ENCODE results near the gene UROC1. TPM values are rescaled to one million over a fixed set of nuclear protein-coding genes. Genes with fewer than 3 reads are reported as not detected.

The UROC1 gene
- total RNA-seq, 1 experiment from 2014 or later: not detected

- Histone ChIP-seq H3T11ph (ENCODE audit: low read length) (no peak overlapping the region), H2BK15ac (ENCODE audit: low read depth, low read length) (no peak overlapping the region), H3K9ac (ENCODE audit: extremely low read depth, insufficient read length, low read length) (no peak overlapping the region), H3K4me2 (ENCODE audit: insufficient read depth, insufficient read length, low read length) (no peak overlapping the region), H3K14ac (ENCODE audit: insufficient read depth, low read length) (no peak overlapping the region), H3K4ac (ENCODE audit: low read depth, low read length) (no peak overlapping the region), H4K8ac (replicated peaks; ENCODE audit: insufficient read length, low read depth, low read length) (no peak overlapping the region), H3K27me3 (ENCODE audit: insufficient read depth, low read length) (no peaks in the 10 kb centered on the region), H2BK20ac (ENCODE audit: low read depth, low read length, poor library complexity, severe bottlenecking) (no peak overlapping the region), H2AK5ac (ENCODE audit: insufficient read length, low read length) (no peak overlapping the region), H4K20me1 (ENCODE audit: control insufficient read depth, insufficient read depth, insufficient read length) (no peaks in the 10 kb centered on the region), H3K18ac (ENCODE audit: insufficient read length, low read depth, low read length) (no peak overlapping the region), H4K91ac (ENCODE audit: insufficient read length, low read depth, low read length) (no peak overlapping the region), H3K4me1 (ENCODE audit: insufficient read depth, low read length) (no peaks in the 10 kb centered on the region), H3K9me3 (ENCODE audit: control insufficient read depth, low read depth, low read length) (no peaks in the 10 kb centered on the region), H2BK120ac (ENCODE audit: low read depth, low read length, poor library complexity, severe bottlenecking) (no peak overlapping the region), H3K79me2 (ENCODE audit: insufficient read depth, low read length) (no peaks in the 10 kb centered on the region), H2AFZ (ENCODE audit: low read length) (no peak overlapping the region), H3K23ac (ENCODE audit: insufficient read length, low read depth, low read length) (no peak overlapping the region), H3K79me1 (ENCODE audit: insufficient read depth, low read depth, low read length, poor library complexity, severe bottlenecking) (no peaks in the 10 kb centered on the region), H2BK5ac (ENCODE audit: insufficient read length, low read length) (no peak overlapping the region), H4K5ac (ENCODE audit: insufficient read length, low read depth, low read length) (no peak overlapping the region), H3K27ac (ENCODE audit: insufficient read length, low read depth, low read length) (no peak overlapping the region), H3K23me2 (ENCODE audit: insufficient read length, low read depth, low read length, poor library complexity, severe bottlenecking) (no peaks in the 10 kb centered on the region), H3K56ac (ENCODE audit: insufficient read length, low read depth, low read length) (no peak overlapping the region), H2BK12ac (ENCODE audit: insufficient read length, low read depth, low read length) (no peak overlapping the region)
- Mint-ChIP-seq H3K9me3 (no peaks in the 10 kb centered on the region), H3K36me3 (ENCODE audit: insufficient read depth in 1 of 3, low read depth in 3 of 3) (no peaks in the 10 kb centered on the region), H3K4me3 (no peak overlapping the region), H3K4me1 (peaks cover 0 to 3% of the 10 kb centered on the region in 2 experiments; a peak in 1 of 4 replicates), H3K27me3 (ENCODE audit: low read depth) (peaks cover 10% of the 10 kb centered on the region), H3K27ac (no peak overlapping the region)
- DNase-seq: no peak
- no peak for TF ChIP-seq CTCF (conservative IDR thresholded peaks at IDR 0.05)
Measured at GRCh38 chr3:126533506-126533905, 15.9 kb upstream of the UROC1 start.
